Ishikawa (cell line): Measurements from ENCODE around the gene GUCY2D.

Source experiments
- CEBPB ChIP-seq: IDR thresholded peaks from 2 replicates; pipeline ENCODE4 v1.6.1; 2012
- CREB1 ChIP-seq: IDR thresholded peaks from 2 replicates; pipeline ENCODE4 v1.6.1; 2012; ENCODE audit warnings: low read depth
- EGR1 ChIP-seq: IDR thresholded peaks from 2 replicates; pipeline ENCODE4 v1.6.1; 2012
- EP300 ChIP-seq: IDR thresholded peaks from 2 replicates; pipeline ENCODE4 v1.6.1; 2012; ENCODE audit warnings: borderline replicate concordance
- FOXM1 ChIP-seq: IDR thresholded peaks from 2 replicates; pipeline ENCODE4 v1.6.1; 2012; ENCODE audit warnings: low read depth, borderline replicate concordance
- MAX ChIP-seq: IDR thresholded peaks from 2 replicates; pipeline ENCODE4 v1.6.1; 2012
- RAD21 ChIP-seq: IDR thresholded peaks from 2 replicates; pipeline ENCODE4 v1.6.1; 2012; ENCODE audit warnings: low read depth
- REST ChIP-seq: IDR thresholded peaks from 2 replicates; pipeline ENCODE4 v1.6.1; 2012; ENCODE audit warnings: low read depth, mild to moderate bottlenecking
- TAF1 ChIP-seq: IDR thresholded peaks from 2 replicates; pipeline ENCODE4 v1.6.1; 2012; ENCODE audit warnings: low read depth, mild to moderate bottlenecking
- TCF12 ChIP-seq: IDR thresholded peaks from 2 replicates; pipeline ENCODE4 v1.6.1; 2012; ENCODE audit warnings: low read depth
- TEAD4 ChIP-seq: IDR thresholded peaks from 2 replicates; pipeline ENCODE4 v1.6.1; 2012
- USF1 ChIP-seq: IDR thresholded peaks from 2 replicates; pipeline ENCODE4 v1.6.1; 2012
- YY1 ChIP-seq: IDR thresholded peaks from 2 replicates; pipeline ENCODE4 v1.6.1; 2012; ENCODE audit warnings: low read depth
- ZBTB7A ChIP-seq: IDR thresholded peaks from 2 replicates; pipeline ENCODE4 v1.6.1; 2012; ENCODE audit warnings: low read depth

GUCY2D gene

GRCh38 chr17:7997186-7997585 is 5.2 kb upstream of the GUCY2D start:
- TF ChIP-seq RAD21 (peak; percentile 40), EGR1 (no peak)

- TF ChIP-seq USF1 (no peak), MAX (no peak), CREB1 (no peak), EP300 (no peak), YY1 (no peak), ZBTB7A (no peak), REST (no peak), TCF12 (no peak), TEAD4 (no peak), CEBPB (no peak), FOXM1 (no peak)
Measured at GRCh38 chr17:8002721-8003593, 542 bp downstream of the GUCY2D start.

- TF ChIP-seq CEBPB, result no peak
- TF ChIP-seq TAF1, result no peak
- no peak for TF ChIP-seq REST
Measured at GRCh38 chr17:8003594-8004181, 1.3 kb downstream of the GUCY2D start.

- TF ChIP-seq CEBPB (no peak), FOXM1 (no peak), TEAD4 (no peak), MAX (no peak), REST (no peak)
Measured at GRCh38 chr17:8004899-8005298, 2.5 kb downstream of the GUCY2D start.

- no peak for TF ChIP-seq CEBPB
- TF ChIP-seq RAD21, result no peak
Measured at GRCh38 chr17:8005357-8005756, 2.9 kb downstream of the GUCY2D start.
